ENCODE results near the gene SEC24D.

SEC24D gene

DNA sequence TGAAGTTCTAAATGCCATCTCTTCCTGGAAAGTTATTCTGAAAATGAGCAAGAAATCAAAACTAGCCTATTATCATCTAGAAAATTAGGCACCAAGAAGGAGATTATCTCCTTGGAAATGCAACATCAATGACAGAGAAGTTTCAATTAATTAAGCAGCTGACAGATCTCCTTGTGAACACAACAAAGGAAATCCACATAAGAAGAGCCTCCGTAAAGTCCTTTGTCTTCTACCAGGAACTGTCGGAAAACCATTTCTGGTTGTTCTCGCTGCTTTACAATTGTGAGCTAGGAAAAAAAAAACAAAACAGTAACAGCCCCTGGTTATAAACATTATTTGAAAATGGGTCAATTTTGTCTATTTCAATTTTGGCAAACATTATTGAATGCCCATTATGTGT, 112.6 kb downstream of the SEC24D start:
- no peak for TF ChIP-seq CTCF (IDR thresholded peaks at IDR 0.05; ENCODE audit: low read depth, low read length, poor library complexity, severe bottlenecking)
- TF ChIP-seq EZH2phosphoT487 (IDR thresholded peaks at IDR 0.05; ENCODE audit: borderline replicate concordance, low read length): no peak
- H3K27me3 ChIP-seq (ENCODE audit: control insufficient read depth, low read length): no peaks in the 10 kb centered on the region
- H4K20me1 ChIP-seq (ENCODE audit: control insufficient read depth, insufficient read depth, low read depth, low read length): no peaks in the 10 kb centered on the region
- no peaks in the 10 kb centered on the region for H3K79me2 ChIP-seq (ENCODE audit: control insufficient read depth, low read length)
- H3F3A ChIP-seq (ENCODE audit: control insufficient read depth, insufficient read depth): no peaks in the 10 kb centered on the region
- peaks cover 2% of the 10 kb centered on the region; the same call in 1 of the 2 replicates for H3K4me1 ChIP-seq (ENCODE audit: control insufficient read depth, low read length)
- no peak overlapping the region for H3K4me3 ChIP-seq (ENCODE audit: low read length)
- H3K9me3 ChIP-seq (ENCODE audit: control insufficient read depth, insufficient read depth, low read length): no peaks in the 10 kb centered on the region
- H3K27ac ChIP-seq (ENCODE audit: low read depth, low read length): no peak overlapping the region
- H3K4me2 ChIP-seq (ENCODE audit: low read length): no peak overlapping the region
- H3K9me2 ChIP-seq (replicated peaks; ENCODE audit: control insufficient read depth, low read length): no peaks in the 10 kb centered on the region
- peaks cover 29% of the 10 kb centered on the region for H3K36me3 ChIP-seq (ENCODE audit: control insufficient read depth, low read length)

DNA sequence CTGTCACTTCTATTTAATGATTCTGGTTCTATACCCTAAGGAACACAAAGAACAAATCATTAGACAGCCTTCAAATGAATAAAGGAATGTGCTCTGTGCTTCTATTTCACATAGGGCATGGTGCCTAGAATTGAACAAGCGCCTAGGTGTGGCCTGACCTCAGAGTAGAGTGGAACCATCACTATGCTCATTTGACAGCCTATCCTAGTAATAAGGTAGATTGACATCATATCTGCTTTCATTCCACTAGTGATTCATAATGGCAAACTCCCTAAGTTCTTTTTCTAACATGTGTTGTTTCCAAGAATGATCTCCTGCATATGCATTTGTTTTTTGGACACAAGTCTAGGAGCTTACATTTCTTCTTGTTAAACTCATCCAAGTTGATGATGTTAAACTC, 114.2 kb downstream of the SEC24D start:
- H3K36me3 ChIP-seq (ENCODE audit: control insufficient read depth, low read length): peaks cover 19% of the 10 kb centered on the region
- no peaks in the 10 kb centered on the region for H3K4me1 ChIP-seq (ENCODE audit: control insufficient read depth, low read length)
- no peaks in the 10 kb centered on the region for H3K79me2 ChIP-seq (ENCODE audit: control insufficient read depth, low read length)
- no peaks in the 10 kb centered on the region for H3K9me3 ChIP-seq (ENCODE audit: control insufficient read depth, insufficient read depth, low read length)
- no peaks in the 10 kb centered on the region for H3K9me2 ChIP-seq (replicated peaks; ENCODE audit: control insufficient read depth, low read length)
- no peak overlapping the region for H3K4me3 ChIP-seq (ENCODE audit: low read length)
- TF ChIP-seq EZH2phosphoT487 (IDR thresholded peaks at IDR 0.05; ENCODE audit: borderline replicate concordance, low read length): no peak
- no peak for TF ChIP-seq CTCF (IDR thresholded peaks at IDR 0.05; ENCODE audit: low read depth, low read length, poor library complexity, severe bottlenecking)
- H3F3A ChIP-seq (ENCODE audit: control insufficient read depth, insufficient read depth): no peaks in the 10 kb centered on the region
- no peak overlapping the region for H3K27ac ChIP-seq (ENCODE audit: low read depth, low read length)
- no peaks in the 10 kb centered on the region for H3K27me3 ChIP-seq (ENCODE audit: control insufficient read depth, low read length)
- no peaks in the 10 kb centered on the region for H4K20me1 ChIP-seq (ENCODE audit: control insufficient read depth, insufficient read depth, low read depth, low read length)
- no peak overlapping the region for H3K4me2 ChIP-seq (ENCODE audit: low read length)

DNA sequence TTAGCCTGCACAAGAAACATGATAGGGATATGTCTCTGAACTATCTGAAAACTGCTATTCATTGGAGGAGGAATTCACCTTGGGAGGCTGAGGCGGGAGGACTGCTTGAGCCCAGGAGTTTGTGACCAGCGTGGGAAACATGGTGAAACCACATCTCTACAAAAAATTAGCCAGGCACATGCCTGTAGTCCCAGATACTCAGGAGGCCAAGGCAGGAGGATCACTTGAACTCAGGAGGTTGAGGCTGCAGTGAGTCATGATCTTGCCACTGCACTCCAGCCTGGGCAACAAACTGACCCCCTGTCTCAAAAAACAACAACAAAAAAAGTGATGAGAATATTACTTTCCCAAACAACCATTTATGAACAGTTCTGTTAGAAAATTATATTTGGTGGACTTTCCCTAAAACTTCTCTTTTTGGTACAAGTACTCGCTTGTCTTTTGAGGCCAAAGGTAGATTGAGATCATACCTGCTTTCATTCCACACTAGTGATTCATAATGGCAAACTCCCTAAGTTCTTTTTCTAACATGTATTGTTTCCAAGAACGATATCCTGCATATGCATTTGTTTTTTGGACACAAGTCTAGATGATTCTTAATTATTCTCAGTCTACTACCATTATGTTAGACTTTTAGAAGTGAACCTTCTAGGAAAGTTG, 117.3 kb downstream of the SEC24D start:
- TF ChIP-seq CTCF (IDR thresholded peaks at IDR 0.05; ENCODE audit: low read depth, low read length, poor library complexity, severe bottlenecking) (no peak), EZH2phosphoT487 (IDR thresholded peaks at IDR 0.05; ENCODE audit: borderline replicate concordance, low read length) (no peak)
- Histone ChIP-seq H3K9me2 (replicated peaks; ENCODE audit: control insufficient read depth, low read length) (no peaks in the 10 kb centered on the region), H3F3A (ENCODE audit: control insufficient read depth, insufficient read depth) (no peaks in the 10 kb centered on the region), H3K27ac (ENCODE audit: low read depth, low read length) (no peak overlapping the region), H3K4me3 (ENCODE audit: low read length) (no peak overlapping the region), H3K4me2 (ENCODE audit: low read length) (no peak overlapping the region), H3K36me3 (ENCODE audit: control insufficient read depth, low read length) (peaks cover 6% of the 10 kb centered on the region; the same call in 1 of the 2 replicates), H4K20me1 (ENCODE audit: control insufficient read depth, insufficient read depth, low read depth, low read length) (no peaks in the 10 kb centered on the region), H3K27me3 (ENCODE audit: control insufficient read depth, low read length) (no peaks in the 10 kb centered on the region), H3K9me3 (ENCODE audit: control insufficient read depth, insufficient read depth, low read length) (no peaks in the 10 kb centered on the region), H3K79me2 (ENCODE audit: control insufficient read depth, low read length) (no peaks in the 10 kb centered on the region), H3K4me1 (ENCODE audit: control insufficient read depth, low read length) (no peaks in the 10 kb centered on the region)

Data from DOHH2 (cell line).